HepG2 (cell line): Measurements from ENCODE around the gene DIPK1B.

Experiments used
- ATF3 ChIP-seq: sonication (generic); formaldehyde crosslinking; IDR thresholded peaks from 2 replicates; pipeline ENCODE4 v1.4.0; 2020; ENCODE audit warnings: missing genetic modification reagents
- FOXM1 ChIP-seq: sonication (generic); formaldehyde crosslinking; IDR thresholded peaks from 2 replicates; pipeline ENCODE4 v1.5.0; 2020; ENCODE audit warnings: missing genetic modification reagents
- GFI1 ChIP-seq: sonication (generic); formaldehyde crosslinking; IDR thresholded peaks from 2 replicates; pipeline ENCODE4 v1.5.0; 2020; ENCODE audit warnings: missing genetic modification reagents, mild to moderate bottlenecking, borderline replicate concordance
- NFIC ChIP-seq: IDR thresholded peaks from 2 replicates; pipeline ENCODE4 v1.6.1; 2012; ENCODE audit warnings: mild to moderate bottlenecking, low read length, inconsistent platforms
- RNF2 ChIP-seq: fragments of 450-650 bp; conservative IDR thresholded peaks from 2 replicates; pipeline ENCODE4 v1.6.1; 2016; ENCODE audit warnings: low read depth
- RXRA ChIP-seq: sonication (generic); formaldehyde crosslinking; IDR thresholded peaks from 2 replicates; pipeline ENCODE4 v1.5.1; 2020; ENCODE audit warnings: missing genetic modification reagents
- ZNF513 ChIP-seq: sonication (generic); formaldehyde crosslinking; conservative IDR thresholded peaks from 2 replicates; pipeline ENCODE4 v1.5.0; 2020; ENCODE audit warnings: missing genetic modification reagents
- ZNF547 ChIP-seq: sonication (generic); formaldehyde crosslinking; IDR thresholded peaks from 2 replicates; pipeline ENCODE4 v1.5.1; 2020; ENCODE audit warnings: mild to moderate bottlenecking, missing genetic modification reagents
- ZNF7 ChIP-seq: IDR thresholded peaks from 2 replicates; pipeline ENCODE4 v1.6.1; 2016; ENCODE audit warnings: missing biosample characterization, missing genetic modification reagents
- ZNF761 ChIP-seq: sonication (generic); formaldehyde crosslinking; conservative IDR thresholded peaks from 2 replicates; pipeline ENCODE4 v1.4.0; 2020; ENCODE audit warnings: mild to moderate bottlenecking, missing genetic modification reagents
- ZNF790 ChIP-seq: sonication (generic); formaldehyde crosslinking; IDR thresholded peaks from 2 replicates; pipeline ENCODE4 v1.8.0; 2022; ENCODE audit warnings: missing genetic modification reagents, mild to moderate bottlenecking, borderline replicate concordance
- TF ChIP-seq, protein P1 (sequence below): sonication (generic); formaldehyde crosslinking; IDR thresholded peaks from 2 replicates; pipeline ENCODE4 v1.5.0; 2020; ENCODE audit warnings: mild to moderate bottlenecking, missing genetic modification reagents, moderate library complexity
- TF ChIP-seq, protein P2 (sequence below): sonication (generic); formaldehyde crosslinking; IDR thresholded peaks from 2 replicates; pipeline ENCODE4 v1.8.1; 2023; ENCODE audit warnings: mild to moderate bottlenecking, missing genetic modification reagents, borderline replicate concordance
- TF ChIP-seq, protein P3 (sequence below), 2 experiments: sonication (generic) in 1 of 2; formaldehyde crosslinking in 1 of 2; IDR thresholded peaks; 2 replicates each; pipeline versions ENCODE4 v1.4.0 to v1.6.1; 2018 to 2020; ENCODE audit warnings: missing genetic modification reagents in 2 of 2, borderline replicate concordance in 1 of 2, low read depth in 1 of 2, mild to moderate bottlenecking in 1 of 2, missing biosample characterization in 1 of 2

DNA sequence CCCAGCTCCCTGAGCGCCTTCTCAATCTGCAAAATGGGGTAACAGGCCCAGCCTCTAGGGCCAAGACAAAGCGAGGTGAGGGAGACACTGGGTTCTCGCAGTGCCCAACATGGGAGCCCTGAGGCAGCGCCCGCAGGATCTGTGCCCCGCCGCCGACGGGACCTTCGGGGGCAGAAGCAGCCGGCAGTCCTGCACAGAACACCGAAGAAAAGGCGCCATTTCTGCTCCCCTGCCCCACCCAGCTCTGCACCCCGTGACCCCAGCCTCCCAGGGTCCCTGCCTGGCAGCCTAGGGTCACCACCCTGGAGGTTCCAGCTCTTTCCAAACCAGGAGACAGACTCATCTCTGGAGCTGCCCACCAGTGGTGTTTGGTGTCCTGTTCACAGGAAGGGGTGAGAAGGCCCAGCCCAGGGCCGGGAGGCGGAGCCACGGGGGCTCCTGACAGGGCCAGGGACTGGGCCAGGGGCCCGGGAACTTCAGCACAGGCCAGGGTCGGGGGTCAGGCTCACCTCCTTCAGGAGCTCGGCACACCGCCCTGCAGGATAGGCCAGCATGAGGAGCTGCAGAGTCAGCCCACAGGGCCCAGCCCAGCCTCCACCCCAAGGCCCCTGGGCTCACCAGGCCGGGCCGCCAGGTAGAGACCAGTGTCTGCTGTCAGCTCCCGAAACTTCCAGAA, 42.4 kb downstream of the DIPK1B start:
- TF ChIP-seq ZNF513 (CRISPR knock-in tag) (no peak), GFI1 (CRISPR knock-in tag) (no peak), ZNF790 (CRISPR knock-in tag) (no peak), FOXM1 (CRISPR knock-in tag) (no peak), RXRA (CRISPR knock-in tag) (no peak), ZNF761 (no peak), ZNF547 (CRISPR knock-in tag) (no peak), NFIC (no peak), RNF2 (no peak), ZNF7 (CRISPR knock-in tag) (no peak), ATF3 (CRISPR knock-in tag) (no peak)
- TF ChIP-seq, protein P1, sequence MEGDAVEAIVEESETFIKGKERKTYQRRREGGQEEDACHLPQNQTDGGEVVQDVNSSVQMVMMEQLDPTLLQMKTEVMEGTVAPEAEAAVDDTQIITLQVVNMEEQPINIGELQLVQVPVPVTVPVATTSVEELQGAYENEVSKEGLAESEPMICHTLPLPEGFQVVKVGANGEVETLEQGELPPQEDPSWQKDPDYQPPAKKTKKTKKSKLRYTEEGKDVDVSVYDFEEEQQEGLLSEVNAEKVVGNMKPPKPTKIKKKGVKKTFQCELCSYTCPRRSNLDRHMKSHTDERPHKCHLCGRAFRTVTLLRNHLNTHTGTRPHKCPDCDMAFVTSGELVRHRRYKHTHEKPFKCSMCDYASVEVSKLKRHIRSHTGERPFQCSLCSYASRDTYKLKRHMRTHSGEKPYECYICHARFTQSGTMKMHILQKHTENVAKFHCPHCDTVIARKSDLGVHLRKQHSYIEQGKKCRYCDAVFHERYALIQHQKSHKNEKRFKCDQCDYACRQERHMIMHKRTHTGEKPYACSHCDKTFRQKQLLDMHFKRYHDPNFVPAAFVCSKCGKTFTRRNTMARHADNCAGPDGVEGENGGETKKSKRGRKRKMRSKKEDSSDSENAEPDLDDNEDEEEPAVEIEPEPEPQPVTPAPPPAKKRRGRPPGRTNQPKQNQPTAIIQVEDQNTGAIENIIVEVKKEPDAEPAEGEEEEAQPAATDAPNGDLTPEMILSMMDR: no peak
- TF ChIP-seq, protein P2, sequence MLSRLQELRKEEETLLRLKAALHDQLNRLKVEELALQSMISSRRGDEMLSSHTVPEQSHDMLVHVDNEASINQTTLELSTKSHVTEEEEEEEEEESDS (CRISPR knock-in tag): no peak
- TF ChIP-seq, protein P3, sequence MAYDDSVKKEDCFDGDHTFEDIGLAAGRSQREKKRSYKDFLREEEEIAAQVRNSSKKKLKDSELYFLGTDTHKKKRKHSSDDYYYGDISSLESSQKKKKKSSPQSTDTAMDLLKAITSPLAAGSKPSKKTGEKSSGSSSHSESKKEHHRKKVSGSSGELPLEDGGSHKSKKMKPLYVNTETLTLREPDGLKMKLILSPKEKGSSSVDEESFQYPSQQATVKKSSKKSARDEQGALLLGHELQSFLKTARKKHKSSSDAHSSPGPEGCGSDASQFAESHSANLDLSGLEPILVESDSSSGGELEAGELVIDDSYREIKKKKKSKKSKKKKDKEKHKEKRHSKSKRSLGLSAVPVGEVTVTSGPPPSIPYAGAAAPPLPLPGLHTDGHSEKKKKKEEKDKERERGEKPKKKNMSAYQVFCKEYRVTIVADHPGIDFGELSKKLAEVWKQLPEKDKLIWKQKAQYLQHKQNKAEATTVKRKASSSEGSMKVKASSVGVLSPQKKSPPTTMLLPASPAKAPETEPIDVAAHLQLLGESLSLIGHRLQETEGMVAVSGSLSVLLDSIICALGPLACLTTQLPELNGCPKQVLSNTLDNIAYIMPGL (CRISPR knock-in tag; IDR thresholded peaks at IDR 0.05; ENCODE audit: borderline replicate concordance in 1 of 2, low read depth in 1 of 2): no peak
